SK-N-SH (cell line): ENCODE results near the gene ANKH.

Source experiments
- CTCF ChIP-seq: fragments of 200-600 bp; sonication (generic); IDR thresholded peaks from 2 replicates; pipeline ENCODE4 v1.6.1; 2017; ENCODE audit warnings: antibody characterized with exemption, mild to moderate bottlenecking, moderate library complexity
- EP300 ChIP-seq, 2 experiments: IDR thresholded peaks; 2 replicates each; pipeline versions ENCODE4 v1.4.0 to v1.6.1; 2012; ENCODE audit warnings: borderline replicate concordance in 1 of 2, low read depth in 1 of 2, low read length in 1 of 2
- FOXM1 ChIP-seq: IDR thresholded peaks from 2 replicates; pipeline ENCODE4 v1.4.0; 2012; ENCODE audit warnings: low read depth, mild to moderate bottlenecking
- GABPA ChIP-seq: IDR thresholded peaks from 2 replicates; pipeline ENCODE4 v1.4.0; 2012; ENCODE audit warnings: low read depth, mild to moderate bottlenecking
- IRF3 ChIP-seq: fragments of 150-350 bp; IDR thresholded peaks from 2 replicates; pipeline ENCODE4 v1.6.1; 2016; ENCODE audit warnings: mild to moderate bottlenecking, low read depth, low read length
- MXI1 ChIP-seq: IDR thresholded peaks from 2 replicates; pipeline ENCODE4 v1.6.1; 2012; ENCODE audit warnings: mild to moderate bottlenecking, low read depth, low read length, improper control_type of control experiment
- NRF1 ChIP-seq: IDR thresholded peaks from 2 replicates; pipeline ENCODE4 v1.6.1; 2012; ENCODE audit warnings: low read depth, mild to moderate bottlenecking, low read length
- POLR2AphosphoS5 ChIP-seq: IDR thresholded peaks from 2 replicates; pipeline ENCODE4 v1.6.1; 2012; ENCODE audit warnings: low read depth, low read length
- RAD21 ChIP-seq: IDR thresholded peaks from 2 replicates; pipeline ENCODE4 v1.6.1; 2012; ENCODE audit warnings: mild to moderate bottlenecking, low read length
- TAF1 ChIP-seq: IDR thresholded peaks from 2 replicates; pipeline ENCODE4 v1.6.1; 2012; ENCODE audit warnings: low read depth, mild to moderate bottlenecking, low read length, moderate library complexity, borderline replicate concordance
- TEAD4 ChIP-seq: IDR thresholded peaks from 2 replicates; pipeline ENCODE4 v1.4.0; 2012; ENCODE audit warnings: mild to moderate bottlenecking, borderline replicate concordance; ENCODE audit not compliant: insufficient read depth
- USF1 ChIP-seq: IDR thresholded peaks from 2 replicates; pipeline ENCODE4 v1.4.0; 2012; ENCODE audit warnings: low read depth, borderline replicate concordance
- TF ChIP-seq, protein P1 (sequence below): fragments of 150-350 bp; IDR thresholded peaks from 2 replicates; pipeline ENCODE4 v1.6.1; 2017; ENCODE audit warnings: antibody characterized with exemption, low read length, low read depth, borderline replicate concordance
- TF ChIP-seq, protein P2 (sequence below): IDR thresholded peaks from 2 replicates; pipeline ENCODE4 v1.6.1; 2012; ENCODE audit warnings: mild to moderate bottlenecking, low read depth, low read length, moderate library complexity

DNA sequence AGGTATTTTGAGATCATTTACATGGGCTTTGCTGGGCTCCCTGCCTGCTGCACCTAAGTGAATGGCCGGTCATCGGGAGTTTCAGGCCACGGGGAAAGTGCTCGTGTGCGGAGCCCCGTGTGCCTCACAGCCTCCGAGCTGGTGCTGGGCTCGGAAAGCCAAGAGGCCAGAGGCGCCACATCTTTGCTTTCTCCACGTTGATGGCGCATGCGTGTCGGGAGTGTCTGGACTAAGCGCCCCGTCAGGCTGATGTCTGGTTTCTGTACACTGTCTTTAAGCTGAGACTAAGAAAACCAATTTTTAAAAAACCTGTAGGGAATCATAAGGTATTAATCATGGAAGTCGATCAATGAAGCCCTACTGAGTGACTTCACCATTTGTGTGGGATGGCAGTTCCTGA lies 137.9 kb downstream of the ANKH start:
- no peak for TF ChIP-seq FOXM1
- no peak for TF ChIP-seq TEAD4
- TF ChIP-seq POLR2AphosphoS5: no peak
- no peak for TF ChIP-seq IRF3
- TF ChIP-seq NRF1: no peak
- no peak for TF ChIP-seq GABPA
- TF ChIP-seq USF1: no peak
- TF ChIP-seq EP300 (IDR thresholded peaks at IDR 0.05; ENCODE audit: borderline replicate concordance in 1 of 2, low read depth in 1 of 2, low read length in 1 of 2): no peak
- no peak for TF ChIP-seq MXI1
- no peak for TF ChIP-seq RAD21
- no peak for TF ChIP-seq CTCF
- no peak for TF ChIP-seq TAF1
- TF ChIP-seq, protein P1, sequence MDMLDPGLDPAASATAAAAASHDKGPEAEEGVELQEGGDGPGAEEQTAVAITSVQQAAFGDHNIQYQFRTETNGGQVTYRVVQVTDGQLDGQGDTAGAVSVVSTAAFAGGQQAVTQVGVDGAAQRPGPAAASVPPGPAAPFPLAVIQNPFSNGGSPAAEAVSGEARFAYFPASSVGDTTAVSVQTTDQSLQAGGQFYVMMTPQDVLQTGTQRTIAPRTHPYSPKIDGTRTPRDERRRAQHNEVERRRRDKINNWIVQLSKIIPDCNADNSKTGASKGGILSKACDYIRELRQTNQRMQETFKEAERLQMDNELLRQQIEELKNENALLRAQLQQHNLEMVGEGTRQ: no peak
- TF ChIP-seq, protein P2, sequence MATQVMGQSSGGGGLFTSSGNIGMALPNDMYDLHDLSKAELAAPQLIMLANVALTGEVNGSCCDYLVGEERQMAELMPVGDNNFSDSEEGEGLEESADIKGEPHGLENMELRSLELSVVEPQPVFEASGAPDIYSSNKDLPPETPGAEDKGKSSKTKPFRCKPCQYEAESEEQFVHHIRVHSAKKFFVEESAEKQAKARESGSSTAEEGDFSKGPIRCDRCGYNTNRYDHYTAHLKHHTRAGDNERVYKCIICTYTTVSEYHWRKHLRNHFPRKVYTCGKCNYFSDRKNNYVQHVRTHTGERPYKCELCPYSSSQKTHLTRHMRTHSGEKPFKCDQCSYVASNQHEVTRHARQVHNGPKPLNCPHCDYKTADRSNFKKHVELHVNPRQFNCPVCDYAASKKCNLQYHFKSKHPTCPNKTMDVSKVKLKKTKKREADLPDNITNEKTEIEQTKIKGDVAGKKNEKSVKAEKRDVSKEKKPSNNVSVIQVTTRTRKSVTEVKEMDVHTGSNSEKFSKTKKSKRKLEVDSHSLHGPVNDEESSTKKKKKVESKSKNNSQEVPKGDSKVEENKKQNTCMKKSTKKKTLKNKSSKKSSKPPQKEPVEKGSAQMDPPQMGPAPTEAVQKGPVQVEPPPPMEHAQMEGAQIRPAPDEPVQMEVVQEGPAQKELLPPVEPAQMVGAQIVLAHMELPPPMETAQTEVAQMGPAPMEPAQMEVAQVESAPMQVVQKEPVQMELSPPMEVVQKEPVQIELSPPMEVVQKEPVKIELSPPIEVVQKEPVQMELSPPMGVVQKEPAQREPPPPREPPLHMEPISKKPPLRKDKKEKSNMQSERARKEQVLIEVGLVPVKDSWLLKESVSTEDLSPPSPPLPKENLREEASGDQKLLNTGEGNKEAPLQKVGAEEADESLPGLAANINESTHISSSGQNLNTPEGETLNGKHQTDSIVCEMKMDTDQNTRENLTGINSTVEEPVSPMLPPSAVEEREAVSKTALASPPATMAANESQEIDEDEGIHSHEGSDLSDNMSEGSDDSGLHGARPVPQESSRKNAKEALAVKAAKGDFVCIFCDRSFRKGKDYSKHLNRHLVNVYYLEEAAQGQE: no peak
